NK-92 (cell line): ENCODE results near the gene CELA2A.
"Not testable (repeated sequence)": the region's sequence is repeated elsewhere in the genome, so short reads cannot be mapped to it uniquely, and the experiment has no call there.

Experiments
- DNase-seq: peaks from one replicate; lab custom pipeline; 2025; ENCODE audit not compliant: unreplicated experiment; lab: John Stamatoyannopoulos, UW

CELA2A gene

GRCh38 chr1:15424981-15425380 is 31.6 kb upstream of the CELA2A start:
- DNase-seq = no peak

- no peak for DNase-seq
Measured at GRCh38 chr1:15425521-15425920, 31.0 kb upstream of the CELA2A start.

GRCh38 chr1:15425958-15426357 is 30.6 kb upstream of the CELA2A start:
- DNase-seq = no peak

- DNase-seq = no peak
Measured at GRCh38 chr1:15426492-15427279, 29.8 kb upstream of the CELA2A start.

- DNase-seq = no peak
Measured at GRCh38 chr1:15427280-15427666, 29.3 kb upstream of the CELA2A start.

GRCh38 chr1:15428252-15428651 is 28.3 kb upstream of the CELA2A start:
- not testable (repeated sequence) for DNase-seq

- no peak for DNase-seq
Measured at GRCh38 chr1:15428815-15429435, 27.6 kb upstream of the CELA2A start.

GRCh38 chr1:15429701-15430149 is 26.8 kb upstream of the CELA2A start:
- no peak for DNase-seq

- DNase-seq = no peak
Measured at GRCh38 chr1:15430787-15431570, 25.6 kb upstream of the CELA2A start.

GRCh38 chr1:15431571-15431948 is 25.0 kb upstream of the CELA2A start:
- DNase-seq = no peak

- DNase-seq = no peak
Measured at GRCh38 chr1:15432324-15432723, 24.2 kb upstream of the CELA2A start.

GRCh38 chr1:15433471-15433870 is 23.1 kb upstream of the CELA2A start:
- no peak for DNase-seq

GRCh38 chr1:15434739-15435138 is 21.8 kb upstream of the CELA2A start:
- DNase-seq = not testable (repeated sequence)

GRCh38 chr1:15435239-15436077 is 21.1 kb upstream of the CELA2A start:
- DNase-seq = no peak

- no peak for DNase-seq
Measured at GRCh38 chr1:15436881-15437442, 19.6 kb upstream of the CELA2A start.

- no peak for DNase-seq
Measured at GRCh38 chr1:15439325-15439724, 17.2 kb upstream of the CELA2A start.

GRCh38 chr1:15440357-15440756 is 16.2 kb upstream of the CELA2A start:
- DNase-seq = no peak

- DNase-seq = no peak
Measured at GRCh38 chr1:15441247-15441646, 15.3 kb upstream of the CELA2A start.

GRCh38 chr1:15442119-15442518 is 14.4 kb upstream of the CELA2A start:
- DNase-seq = no peak

- DNase-seq = no peak
Measured at GRCh38 chr1:15442759-15443158, 13.8 kb upstream of the CELA2A start.

- DNase-seq = no peak
Measured at GRCh38 chr1:15443281-15443680, 13.3 kb upstream of the CELA2A start.
